Cerebellar nuclear complex (tissue), 1 donor: ENCODE data around the gene GUK1.

Source experiments
- DNase-seq, 2 experiments: peaks; one replicate each; lab custom pipeline; 2025; lab: John Stamatoyannopoulos, UW

The GUK1 gene

DNA sequence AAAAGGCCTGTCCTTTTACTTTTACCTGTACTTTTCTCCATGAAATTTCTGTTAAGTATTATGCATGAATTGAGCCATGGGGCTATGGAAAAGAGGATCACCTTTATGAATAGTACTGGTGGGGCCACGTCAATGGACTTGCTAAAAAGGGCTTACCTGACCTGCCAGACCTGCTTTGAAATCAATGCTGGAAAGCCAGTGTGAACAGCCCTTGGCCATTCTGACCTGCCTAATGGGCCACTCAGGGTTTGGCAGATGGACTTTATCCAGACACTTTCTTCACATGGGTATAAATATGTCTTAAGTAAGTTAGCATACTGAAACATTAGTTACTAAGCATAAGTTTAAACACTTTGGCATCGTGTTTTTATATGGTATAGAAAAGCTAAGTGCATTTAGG, 8.3 kb upstream of the GUK1 start:
- no peak for DNase-seq

DNA sequence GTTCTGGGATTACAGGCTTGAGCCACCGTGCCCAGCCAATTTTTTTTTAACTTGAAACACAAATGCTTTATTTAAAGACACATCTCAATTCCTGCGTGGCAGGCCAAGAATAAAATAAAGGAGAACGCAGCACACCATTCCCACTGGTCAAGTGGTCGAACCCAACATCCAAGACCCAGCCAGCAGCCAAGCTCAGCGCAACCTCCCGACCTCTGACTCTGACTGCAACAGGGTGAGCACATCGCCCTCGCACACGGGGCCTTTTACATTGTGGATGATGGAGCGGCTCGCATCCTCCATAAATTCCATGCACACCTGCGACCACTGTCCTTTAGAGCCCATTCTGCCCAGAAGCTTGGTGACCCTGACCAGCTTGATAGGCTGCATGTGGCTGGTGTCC, 5.5 kb upstream of the GUK1 start:
- DNase-seq: no peak

DNA sequence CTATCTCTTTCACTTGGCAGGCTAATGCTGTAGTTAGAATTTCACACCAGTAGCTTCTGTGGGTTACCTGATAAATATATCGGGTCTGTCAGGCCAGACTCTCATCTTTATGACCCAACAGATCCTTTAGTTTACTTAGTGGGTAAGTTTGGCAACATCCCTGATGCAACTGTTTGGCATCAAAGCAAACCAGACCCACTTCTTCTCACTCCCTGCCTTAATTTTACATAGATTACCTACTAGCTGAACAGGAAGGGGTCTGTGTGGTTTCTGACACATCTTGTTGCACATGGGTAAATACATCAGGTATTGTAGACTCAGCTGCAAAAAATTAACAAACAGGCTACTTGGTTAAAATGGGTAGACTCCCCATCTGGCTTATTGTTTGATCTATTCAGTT, 3.2 kb upstream of the GUK1 start:
- DNase-seq: no peak

DNA sequence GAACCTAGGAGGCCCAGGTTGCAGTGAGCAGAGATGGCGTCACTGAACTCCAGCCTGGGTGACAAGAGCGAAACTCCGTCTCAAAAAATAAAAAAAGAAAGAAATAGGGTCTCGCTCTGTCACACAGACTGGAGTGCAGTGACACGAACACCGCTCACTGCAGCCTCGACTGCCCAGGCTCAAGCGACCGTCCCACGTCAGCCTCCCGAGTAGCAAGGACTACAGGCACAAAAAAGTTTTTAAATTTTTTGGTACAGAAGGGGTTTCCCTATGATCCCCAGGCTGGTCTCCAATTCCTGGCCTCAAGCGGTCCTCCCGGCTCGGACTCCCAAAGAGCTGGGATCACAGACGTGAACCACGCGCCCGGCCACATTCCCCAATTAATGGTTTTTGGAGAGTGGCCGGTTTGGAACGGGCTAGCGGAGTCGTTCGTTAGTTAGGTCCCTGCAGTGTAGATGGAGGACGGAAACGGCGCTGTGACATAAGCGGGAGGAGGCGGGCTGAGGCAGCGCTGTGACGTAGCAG, 611 bp upstream of the GUK1 start:
- no peak for DNase-seq

DNA sequence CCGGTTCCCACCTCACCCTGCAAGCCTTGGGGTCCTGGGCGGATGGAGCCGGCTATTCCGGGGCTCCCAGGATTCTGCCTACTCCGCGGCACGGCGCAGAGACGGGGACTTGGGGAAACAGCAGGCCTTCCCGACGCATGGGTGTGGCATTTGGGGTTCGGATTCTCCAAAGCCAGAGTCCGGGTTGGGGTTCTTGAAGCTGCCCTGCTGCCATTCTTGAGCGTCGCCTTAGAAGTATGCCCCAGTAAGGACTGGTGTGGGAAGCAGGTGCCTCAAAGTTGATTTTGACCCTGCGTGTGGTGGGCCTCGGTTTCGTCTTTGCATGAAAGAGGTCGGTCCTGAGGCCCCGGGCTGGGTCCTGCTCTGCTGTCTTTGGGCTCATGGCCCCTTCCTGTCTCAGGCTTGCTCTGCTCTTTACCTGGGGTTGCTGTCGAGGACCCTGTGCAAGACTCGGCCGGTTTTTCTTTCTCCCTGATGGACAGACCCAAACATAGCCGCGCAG, 696 bp downstream of the GUK1 start:
- no peak for DNase-seq

DNA sequence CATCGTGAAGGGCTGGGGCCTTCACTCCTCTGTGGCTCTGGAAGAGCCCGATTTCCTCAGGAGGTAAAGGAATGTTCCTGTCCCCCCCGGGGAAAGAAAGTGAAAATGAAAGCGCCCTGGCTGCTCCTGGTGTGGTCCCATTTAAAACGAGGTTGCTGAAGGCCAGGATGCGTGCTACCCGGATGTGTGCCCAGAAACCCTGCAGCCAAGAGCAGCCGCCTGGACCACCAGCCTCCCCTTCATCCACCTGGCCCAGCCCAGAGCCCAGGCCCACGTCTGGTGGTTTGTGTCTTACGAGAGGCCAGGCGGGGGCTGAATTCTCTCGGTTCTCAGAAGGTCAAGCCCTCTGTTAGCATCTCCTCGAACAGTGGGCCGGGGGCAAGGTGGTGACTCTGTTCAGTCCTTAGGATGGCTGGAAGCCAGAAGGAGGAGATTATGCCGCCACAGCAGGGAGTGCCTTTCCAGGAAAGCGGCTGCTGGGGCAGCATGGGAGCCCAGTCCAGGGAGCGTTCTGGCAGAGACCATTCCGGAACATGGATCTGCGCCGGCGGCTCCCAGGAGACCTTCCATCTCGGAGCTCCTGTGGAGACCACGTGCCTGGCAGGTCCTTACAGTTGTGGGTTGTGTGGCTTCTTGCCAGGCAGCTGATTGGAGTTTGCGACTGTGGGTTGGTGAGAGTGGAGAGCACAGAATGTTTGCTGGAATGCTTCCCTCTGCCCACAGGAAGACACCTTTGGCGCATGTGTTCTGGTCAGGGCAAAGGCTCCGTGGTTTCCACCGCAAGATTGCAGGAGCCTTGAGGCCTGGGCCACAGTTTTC, 1.4 kb downstream of the GUK1 start:
- no peak for DNase-seq

DNA sequence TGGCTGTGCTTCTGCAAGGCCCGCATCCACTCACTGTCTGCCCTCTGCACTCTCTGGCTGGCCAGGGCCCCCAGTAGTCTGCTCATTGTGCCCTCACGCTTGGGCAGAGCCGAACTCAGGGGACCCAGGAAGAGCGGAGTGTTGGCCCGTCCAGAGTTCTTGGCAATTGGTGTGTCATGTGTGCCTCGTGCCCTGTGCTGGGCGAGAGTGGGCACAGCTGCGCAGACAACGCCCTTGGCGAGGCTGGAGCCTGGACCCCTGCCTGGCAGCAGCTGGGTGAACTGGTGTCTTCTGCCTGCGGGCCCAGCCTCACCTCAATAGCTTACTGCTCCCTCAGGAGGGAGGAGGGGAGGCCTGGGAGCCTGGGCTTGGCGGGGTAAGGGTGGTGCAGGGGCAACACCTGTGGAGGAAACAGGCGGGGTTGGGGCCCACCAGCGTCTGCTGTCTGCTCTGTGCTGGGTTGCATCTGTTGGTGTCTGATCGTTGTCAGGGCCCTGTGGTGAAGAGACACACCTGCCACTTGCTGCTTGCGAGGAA, 2.1 kb downstream of the GUK1 start:
- no peak for DNase-seq

DNA sequence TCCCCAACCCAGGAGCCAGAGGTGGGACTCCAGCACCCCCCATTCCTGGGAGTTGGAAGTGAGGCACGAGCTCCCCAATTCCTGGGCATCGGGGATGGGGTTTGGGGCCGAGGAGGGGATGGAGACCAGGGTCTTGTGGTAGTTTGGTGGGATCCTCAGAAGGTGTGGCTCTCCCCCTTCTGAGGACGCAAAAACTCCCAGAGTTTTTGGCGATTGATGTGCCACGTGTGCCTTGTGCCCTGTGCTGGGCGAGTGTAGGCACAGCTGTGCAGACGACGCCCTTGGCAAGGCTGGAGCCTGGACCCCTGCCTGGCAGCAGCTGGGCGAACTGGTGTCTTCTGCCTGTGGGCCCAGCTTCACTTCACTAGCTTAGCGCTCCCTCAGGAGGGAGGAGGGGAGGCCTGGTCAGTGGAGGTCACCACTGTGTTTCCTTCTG, 2.6 kb downstream of the GUK1 start:
- no peak for DNase-seq

DNA sequence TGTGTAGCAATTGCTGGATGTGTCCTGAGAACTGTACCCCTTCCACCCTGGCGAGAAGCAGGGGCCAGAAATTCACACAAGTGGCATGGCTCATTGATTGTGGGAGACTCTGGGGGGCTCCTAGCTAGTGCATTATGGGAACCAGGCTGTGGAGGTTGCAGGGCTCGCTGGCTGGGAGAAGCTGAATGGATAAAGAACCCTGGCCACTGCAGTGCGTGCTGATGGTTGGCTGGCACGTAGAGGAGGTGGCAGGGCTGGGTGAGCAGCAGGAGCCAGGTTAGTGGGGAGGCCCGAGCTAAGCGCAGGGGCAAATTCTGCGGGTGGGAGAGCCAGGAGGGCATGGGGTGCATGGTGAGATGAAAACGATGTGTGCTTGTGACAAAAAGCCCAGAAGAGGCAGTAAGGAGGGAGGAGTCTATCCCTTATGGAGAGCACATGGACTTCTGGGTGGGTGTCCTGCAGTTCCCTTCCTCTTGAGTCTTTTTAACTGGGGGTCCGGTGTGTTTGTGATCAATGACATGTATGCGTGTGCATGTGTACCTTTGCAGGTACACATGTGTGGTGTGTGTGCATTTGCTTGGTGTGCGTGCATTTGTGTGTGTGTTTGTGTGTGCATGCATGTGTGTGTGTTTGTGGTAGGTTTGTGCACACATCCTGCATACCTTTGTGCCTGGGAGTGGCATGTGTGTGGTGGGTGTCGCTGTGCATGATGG, 3.6 kb downstream of the GUK1 start:
- no peak for DNase-seq

DNA sequence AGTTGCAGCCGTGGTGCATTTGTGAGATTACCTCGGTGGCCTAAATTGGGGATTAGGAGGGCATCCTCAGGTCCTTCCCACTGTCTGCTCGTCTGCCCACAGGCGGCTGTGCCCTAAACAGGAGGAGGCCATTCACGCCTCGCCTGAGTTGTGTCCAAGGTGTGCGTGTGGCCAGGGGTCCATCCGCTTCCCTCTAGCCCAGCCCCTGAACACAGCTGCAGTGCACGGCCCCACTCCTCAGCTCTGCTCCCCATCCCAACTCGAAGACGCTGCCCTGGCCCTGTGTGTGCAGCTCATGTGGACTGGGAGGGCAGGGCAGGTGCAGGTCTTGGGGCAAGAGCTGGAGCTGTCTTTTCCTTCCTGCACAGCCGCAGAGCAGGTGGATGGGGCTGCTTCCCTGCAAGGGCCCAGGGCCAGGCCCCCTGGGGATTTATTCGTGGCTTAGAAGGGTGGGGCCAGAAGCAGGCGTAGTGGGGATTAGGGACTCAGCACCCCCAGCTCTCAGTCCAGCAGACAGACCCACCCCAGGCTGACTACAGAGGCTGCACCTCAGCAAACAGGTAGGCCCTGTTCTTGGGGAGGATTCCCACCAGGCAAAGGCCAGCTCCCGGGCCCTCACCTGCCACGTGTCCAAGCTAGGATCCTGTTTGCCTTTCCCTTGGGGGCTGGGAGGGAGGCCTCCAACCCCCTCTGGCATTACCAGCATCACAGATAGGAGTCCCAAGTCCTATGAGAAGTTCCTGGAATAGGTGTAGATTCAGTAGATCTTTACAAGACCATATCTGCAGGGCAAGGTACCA, 4.3 kb downstream of the GUK1 start:
- DNase-seq: no peak

DNA sequence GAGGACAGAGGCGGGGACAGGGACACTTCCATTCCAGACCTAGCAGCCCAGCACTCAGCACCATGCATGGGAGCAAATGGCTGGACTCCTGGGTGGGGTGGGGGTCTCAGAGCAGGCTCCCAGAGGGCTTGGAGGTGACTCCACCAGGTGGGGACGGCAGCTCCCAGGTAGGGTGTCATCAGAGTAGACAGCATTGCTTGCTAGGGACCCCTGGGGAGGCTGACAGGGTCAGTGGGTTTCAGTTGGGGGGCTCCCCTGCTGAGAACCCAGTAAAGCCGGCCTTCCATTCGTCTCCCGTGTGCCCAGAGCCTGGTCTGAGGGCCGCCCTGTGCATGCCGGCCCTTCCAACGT, 4.9 kb downstream of the GUK1 start:
- DNase-seq: no peak

DNA sequence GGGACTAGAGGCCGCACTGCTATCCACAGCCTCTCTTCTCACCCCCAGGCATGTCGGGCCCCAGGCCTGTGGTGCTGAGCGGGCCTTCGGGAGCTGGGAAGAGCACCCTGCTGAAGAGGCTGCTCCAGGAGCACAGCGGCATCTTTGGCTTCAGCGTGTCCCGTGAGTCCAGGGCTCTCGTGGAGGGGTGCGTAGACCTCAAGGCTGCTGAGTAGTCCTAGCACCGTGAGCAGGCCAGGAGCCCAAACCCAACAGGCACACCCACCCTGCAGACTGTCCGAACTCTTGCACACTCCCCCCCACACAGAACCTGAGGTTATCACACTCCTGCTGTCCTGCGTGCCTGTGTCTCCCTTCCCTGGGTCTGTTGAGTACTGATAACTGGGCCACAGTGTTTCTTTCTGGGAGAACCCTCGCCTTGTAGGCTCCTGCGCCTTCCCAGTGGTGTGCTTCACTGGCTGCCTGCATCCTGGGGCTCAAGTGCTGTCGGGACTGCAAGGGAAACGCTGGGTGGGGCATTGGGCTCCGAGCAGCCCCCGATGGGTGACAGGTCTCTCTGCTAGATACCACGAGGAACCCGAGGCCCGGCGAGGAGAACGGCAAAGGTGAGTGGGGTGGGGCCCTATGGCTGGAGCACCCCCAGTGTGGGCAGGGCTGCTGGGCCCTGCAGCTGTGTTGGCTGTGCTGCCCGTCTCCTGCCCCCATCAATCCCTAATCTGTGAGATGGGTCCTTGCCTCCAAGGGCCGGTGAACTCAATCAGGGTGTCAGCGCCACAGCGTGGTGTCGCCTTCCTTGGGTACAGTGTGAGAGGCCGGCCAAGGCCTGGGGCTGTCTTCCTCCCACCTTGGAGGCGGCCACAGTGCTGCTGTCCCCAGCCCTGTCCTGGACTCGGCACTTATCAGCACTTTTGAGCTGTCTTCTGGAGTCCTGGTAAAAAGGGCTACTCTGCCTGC, 5.7 kb downstream of the GUK1 start:
- no peak for DNase-seq

DNA sequence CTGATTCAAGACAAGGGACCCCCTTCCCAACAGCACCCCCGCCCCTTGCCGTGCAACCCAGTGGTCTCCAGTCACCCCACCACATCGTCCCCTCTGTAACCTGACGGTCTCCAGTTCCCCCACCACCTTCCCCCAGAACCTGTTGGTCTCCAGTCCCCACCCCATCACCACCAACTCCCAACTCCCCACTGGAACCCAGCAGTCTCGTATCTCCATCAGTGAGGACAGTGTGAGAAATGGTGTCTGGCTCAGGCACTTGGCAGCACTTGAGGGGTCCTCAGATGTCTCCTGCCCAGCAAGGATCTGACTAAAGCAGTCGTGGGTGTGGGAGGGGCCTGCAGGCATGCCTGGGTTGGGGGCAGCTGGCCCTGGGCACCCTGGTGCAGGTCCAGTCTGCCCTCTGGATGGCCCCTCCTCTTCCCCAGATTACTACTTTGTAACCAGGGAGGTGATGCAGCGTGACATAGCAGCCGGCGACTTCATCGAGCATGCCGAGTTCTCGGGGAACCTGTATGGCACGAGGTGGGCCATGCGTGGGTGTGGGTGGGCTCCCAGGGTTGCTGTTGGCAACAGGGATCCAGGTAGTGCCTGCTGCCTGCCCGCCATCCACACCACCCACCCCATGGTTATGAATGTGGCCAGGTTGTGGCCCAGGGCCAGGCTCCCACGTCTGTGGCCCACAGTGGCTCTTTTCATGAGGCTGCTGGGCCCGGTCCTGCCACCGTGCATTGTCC, 6.5 kb downstream of the GUK1 start:
- DNase-seq: no peak

DNA sequence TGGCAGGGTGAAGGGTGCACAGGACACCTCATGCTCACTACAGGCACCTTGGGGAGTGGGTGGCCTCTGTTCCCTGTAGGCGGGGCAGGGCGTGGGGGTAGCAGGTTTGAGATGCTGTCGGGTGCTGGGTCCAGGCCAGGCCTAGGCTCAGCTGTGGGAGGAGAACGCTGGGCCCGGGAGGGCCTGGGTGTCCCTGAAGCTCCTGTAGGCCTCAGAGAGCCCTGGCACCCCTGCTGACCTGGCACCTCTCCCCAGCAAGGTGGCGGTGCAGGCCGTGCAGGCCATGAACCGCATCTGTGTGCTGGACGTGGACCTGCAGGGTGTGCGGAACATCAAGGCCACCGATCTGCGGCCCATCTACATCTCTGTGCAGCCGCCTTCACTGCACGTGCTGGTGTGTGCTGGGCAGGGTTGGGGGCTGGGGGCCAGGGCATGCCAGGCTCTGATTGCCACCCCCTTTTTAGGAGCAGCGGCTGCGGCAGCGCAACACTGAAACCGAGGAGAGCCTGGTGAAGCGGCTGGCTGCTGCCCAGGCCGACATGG, 7.1 kb downstream of the GUK1 start:
- DNase-seq: no peak

DNA sequence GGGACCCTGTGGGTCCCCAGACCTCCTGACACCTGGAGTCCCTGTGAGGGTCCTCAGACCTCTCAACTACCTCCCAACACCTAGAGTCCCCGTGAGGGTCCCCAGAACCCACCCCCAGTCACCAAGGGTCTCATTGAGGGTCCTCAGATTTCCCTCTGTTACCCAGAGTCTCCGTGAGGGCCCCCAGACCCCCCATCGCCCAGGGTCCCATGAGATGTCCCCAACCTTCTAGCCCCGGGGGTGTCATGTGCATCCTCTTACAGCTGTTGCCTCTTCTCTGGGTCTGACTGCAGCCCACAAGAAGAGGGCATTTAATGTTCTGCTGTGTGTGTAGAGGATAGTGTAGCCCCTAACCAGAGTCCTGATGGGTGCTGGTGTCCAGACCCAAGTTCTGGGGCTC, 7.7 kb downstream of the GUK1 start:
- DNase-seq: no peak

DNA sequence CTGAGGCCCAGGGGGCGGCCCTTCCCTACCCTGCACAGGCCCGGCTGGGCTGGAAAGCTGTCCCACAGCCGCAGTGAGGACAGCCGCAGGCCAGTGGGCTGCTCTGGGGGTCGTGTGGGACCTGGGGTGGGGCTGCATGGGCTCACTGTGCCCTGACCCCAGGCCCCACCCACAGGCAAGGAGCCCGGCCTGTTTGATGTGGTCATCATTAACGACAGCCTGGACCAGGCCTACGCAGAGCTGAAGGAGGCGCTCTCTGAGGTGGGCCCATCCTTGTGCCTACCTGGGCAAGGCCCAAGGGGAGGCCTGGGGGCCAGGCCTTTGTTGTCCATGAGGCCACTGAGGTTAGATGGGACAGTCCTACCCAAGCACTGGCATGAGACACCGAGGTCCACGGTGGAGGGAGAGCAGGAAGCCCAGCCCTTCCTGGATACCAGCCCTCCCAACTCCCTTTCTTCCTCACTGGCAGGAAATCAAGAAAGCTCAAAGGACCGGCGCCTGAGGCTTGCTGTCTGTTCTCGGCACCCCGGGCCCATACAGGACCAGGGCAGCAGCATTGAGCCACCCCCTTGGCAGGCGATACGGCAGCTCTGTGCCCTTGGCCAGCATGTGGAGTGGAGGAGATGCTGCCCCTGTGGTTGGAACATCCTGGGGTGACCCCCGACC, 8.2 kb downstream of the GUK1 start:
- DNase-seq: no peak

DNA sequence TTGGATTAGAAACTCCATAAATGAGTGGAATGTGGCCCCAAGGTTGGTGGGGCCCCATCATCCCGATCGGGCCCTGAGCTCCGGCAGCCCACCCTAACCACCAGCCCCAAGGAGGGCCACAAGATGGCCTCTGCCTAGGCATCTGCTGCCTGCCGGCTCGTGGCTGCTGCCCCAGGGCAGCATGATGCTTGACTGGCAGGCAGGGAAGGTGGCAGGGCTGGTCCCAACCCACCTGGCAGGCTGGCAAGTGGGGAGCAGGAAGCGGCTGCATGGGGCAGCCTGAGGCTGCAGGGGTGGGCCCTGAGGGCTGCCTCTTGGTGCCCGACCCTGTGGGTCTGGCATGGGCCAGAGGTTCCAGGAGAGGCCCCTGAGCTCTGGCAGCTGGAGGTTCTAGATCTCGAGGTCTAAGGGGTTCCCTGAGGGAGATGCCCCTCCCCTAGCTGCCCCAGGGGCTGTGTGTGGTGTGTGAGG, 8.9 kb downstream of the GUK1 start:
- DNase-seq: no peak

DNA sequence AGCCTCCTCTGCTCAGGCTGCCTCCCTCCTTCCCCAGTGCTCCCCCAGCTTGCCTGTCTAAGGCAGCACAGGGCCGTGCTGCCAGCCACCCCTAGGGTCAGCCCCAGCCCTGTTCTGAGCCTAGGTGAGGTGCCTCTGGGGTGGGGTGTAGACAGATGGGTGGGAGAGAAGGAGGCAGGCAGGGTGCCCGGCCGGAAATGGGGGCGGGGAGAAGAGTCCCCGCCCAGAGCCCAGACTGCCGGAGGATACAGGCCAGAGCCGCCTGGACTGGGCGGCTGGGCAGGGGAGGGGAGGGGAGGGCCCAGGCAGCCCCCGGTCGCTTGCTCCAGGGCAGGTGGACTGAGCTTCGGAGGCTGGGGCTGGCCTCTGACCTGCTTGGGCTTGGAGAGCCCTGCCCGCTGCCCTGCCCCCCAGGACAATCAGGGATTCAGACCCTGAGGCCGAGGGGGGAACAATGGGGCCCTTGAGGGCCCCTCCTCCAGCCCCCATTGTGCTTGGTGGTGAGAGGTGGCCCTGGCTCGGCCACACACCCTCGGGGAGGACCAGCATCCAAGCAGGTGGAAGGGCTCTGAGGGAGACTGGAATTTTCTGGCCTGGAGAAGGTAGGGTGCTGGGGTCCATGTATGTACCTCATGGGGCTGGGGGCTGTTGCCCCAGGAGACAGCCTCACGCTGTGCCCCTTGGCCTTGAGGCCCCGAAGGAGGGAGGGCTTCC, 9.5 kb downstream of the GUK1 start, which contains the start of gene GJC2:
TSS of gene GJC2 (plus strand) at position 525 of the 714 bp plus-strand sequence. CDS start 7,829 bp downstream, outside the sequence.
- DNase-seq: no peak

DNA sequence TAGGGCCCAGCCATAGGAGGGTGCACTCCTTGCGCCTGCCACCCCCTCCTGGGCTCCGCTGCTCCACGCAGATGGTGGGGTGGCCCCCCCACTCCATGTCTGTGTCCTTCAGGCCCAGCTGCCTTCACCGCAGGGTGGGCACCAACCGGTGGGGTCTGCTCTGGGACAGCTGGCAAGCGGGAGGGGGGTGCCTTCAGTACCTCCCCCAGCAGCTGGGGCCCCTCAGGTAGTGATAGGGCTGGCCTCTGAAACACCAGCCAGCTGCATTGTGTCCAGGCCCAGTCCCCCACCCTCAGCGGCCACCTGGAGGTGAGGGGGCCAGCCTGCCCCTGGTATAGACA, 10.0 kb downstream of the GUK1 start:
- DNase-seq: no peak
